OCI-LY7 (cell line): ENCODE results near the gene IGF1R. TPM values are rescaled to one million over a fixed set of nuclear protein-coding genes. Genes with fewer than 3 reads are reported as not detected.

Experiments used
- BruUV-seq: library from RNA; stranded (reverse); fragments of 400-500 nt; replicated peaks from 2 replicates; lab custom pipeline; 2021; lab: Mats Ljungman, UMichigan
- CTCF ChIA-PET: fragments of 300-600 bp; sonication (Branson Sonifier 250); formaldehyde crosslinking; loops from one replicate; lab custom pipeline; 2022; ENCODE audit warnings: antibody characterized with exemption; ENCODE audit not compliant: unreplicated experiment; lab: Charles Lee
- POLR2A ChIA-PET: fragments of 300-600 bp; sonication (Branson Sonifier 250); formaldehyde crosslinking; loops from one replicate; lab custom pipeline; 2022; ENCODE audit warnings: antibody characterized with exemption; lab: Charles Lee
- DNase-seq: peaks from one replicate; pipeline ENCODE4 v3.0.0-alpha.2; 2015; ENCODE audit warnings: low spot score
- H2AFZ ChIP-seq: fragments of 200-600 bp; sonication (generic), shearing (Covaris generic); 2 replicates; pipeline ENCODE4 v1.6.1; 2014; ENCODE audit warnings: mild to moderate bottlenecking, antibody characterized with exemption, low read length, moderate library complexity
- H3K27ac ChIP-seq: fragments of 200-600 bp; sonication (generic); 2 replicates; pipeline ENCODE4 v1.5.1; 2014; ENCODE audit warnings: mixed run types, low read depth, mild to moderate bottlenecking, moderate library complexity, low read length, inconsistent platforms; ENCODE audit not compliant: poor library complexity, severe bottlenecking
- H3K36me3 ChIP-seq: fragments of 200-600 bp; sonication (generic); 2 replicates; pipeline ENCODE4 v1.6.1; 2014; ENCODE audit warnings: mild to moderate bottlenecking, antibody characterized with exemption, low read length, moderate library complexity, mixed read lengths; ENCODE audit not compliant: insufficient read depth
- H3K4me1 ChIP-seq: fragments of 200-600 bp; sonication (generic); 2 replicates; pipeline ENCODE4 v1.5.1; 2014; ENCODE audit warnings: mild to moderate bottlenecking, low read length; ENCODE audit not compliant: insufficient read depth, poor library complexity, severe bottlenecking
- H3K4me2 ChIP-seq: fragments of 200-600 bp; sonication (generic); 2 replicates; pipeline ENCODE4 v1.6.1; 2014; ENCODE audit warnings: mild to moderate bottlenecking, low read length
- H3K4me3 ChIP-seq: fragments of 200-600 bp; sonication (generic); 2 replicates; pipeline ENCODE4 v1.5.1; 2014; ENCODE audit warnings: mild to moderate bottlenecking, low read depth, low read length; ENCODE audit not compliant: poor library complexity, severe bottlenecking
- H3K79me2 ChIP-seq: fragments of 200-600 bp; sonication (generic); 2 replicates; pipeline ENCODE4 v1.6.1; 2016; ENCODE audit warnings: low read depth, mild to moderate bottlenecking, low read length, moderate library complexity, mixed read lengths; ENCODE audit not compliant: insufficient read depth
- H3K9me2 ChIP-seq: fragments of 200-600 bp; sonication (generic); 2 replicates; pipeline ENCODE4 v1.6.1; 2016; ENCODE audit warnings: mild to moderate bottlenecking, low read length, mixed read lengths; ENCODE audit not compliant: insufficient read depth
- H3K9me3 ChIP-seq: fragments of 200-600 bp; sonication (generic); 2 replicates; pipeline ENCODE4 v1.6.1; 2014; ENCODE audit warnings: mild to moderate bottlenecking, mixed run types, low read length, mixed read lengths
- H4K20me1 ChIP-seq: fragments of 200-600 bp; sonication (generic); 2 replicates; pipeline ENCODE4 v1.6.1; 2014; ENCODE audit warnings: mild to moderate bottlenecking, antibody characterized with exemption, low read length, moderate library complexity, mixed read lengths; ENCODE audit not compliant: insufficient read depth
- CTCF ChIP-seq: fragments of 200-600 bp; sonication (generic); conservative IDR thresholded peaks from 2 replicates; pipeline ENCODE4 v1.5.1; 2014; ENCODE audit warnings: mild to moderate bottlenecking, antibody characterized with exemption, low read length, moderate library complexity, mixed read lengths
- EZH2phosphoT487 ChIP-seq: fragments of 200-600 bp; sonication (generic); IDR thresholded peaks from 2 replicates; pipeline ENCODE4 v1.6.1; 2018; ENCODE audit warnings: low read depth, borderline replicate concordance, mild to moderate bottlenecking, mixed run types, antibody characterized with exemption, low read length, moderate library complexity, mixed read lengths
- intact Hi-C: fragments of 100-400 bp; cut with micrococcal nuclease; formaldehyde crosslinking; loops from one replicate; pipeline ENCODE4 v1.10.0; 2022; ENCODE audit not compliant: unreplicated experiment
- total RNA-seq, 2 experiments: library from RNA; depleted of rRNA in 1 of 2; stranded (reverse); fragments of >200 nt in 1 of 2; shearing (Covaris generic) in 1 of 2; gene quantifications; 2 replicates each; pipeline ENCODE4 v1.2.3, GENCODE V29; 2014 to 2022

Gene IGF1R
- total RNA-seq, 2 experiments from 2014 or later, result 26.5 to 29.1 TPM

DNA sequence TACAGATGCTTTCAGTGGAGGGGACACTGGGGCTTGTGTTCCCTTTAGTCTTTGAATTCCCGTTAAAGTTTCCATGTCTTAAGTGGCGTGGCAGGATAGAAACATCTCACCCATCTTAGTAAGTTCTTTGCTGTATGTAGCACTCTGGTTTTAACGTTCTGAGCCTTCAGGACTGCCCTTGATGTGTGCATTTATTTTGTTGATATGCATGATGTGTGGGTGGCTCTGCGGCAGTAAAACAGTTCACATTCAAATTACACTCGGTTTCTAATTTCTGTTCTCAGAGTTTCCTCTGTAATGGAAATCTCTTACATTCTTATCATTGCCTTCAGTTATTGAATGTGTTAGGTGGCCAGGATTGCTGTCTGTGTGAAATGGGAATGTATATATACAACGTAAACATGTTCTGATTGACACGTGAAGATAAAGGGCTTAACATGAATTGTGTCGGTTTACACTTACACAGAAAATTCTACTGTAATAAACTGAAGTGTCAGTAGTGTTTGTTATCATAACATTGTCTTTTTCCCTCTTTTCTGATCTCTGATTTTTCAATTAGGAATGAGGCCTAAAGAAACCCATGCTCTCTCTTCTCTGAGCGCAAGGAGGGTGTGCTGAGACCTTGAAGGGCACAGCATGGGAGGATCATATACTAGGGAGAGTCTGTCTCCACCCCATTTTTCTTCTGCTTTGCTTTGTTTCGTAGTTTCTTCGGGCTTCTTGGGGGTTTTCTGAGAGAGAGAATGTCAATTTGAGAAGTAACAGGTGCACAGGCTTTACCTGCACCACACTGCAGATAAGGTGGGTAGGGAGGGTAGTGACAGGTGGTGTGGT, 51.5 kb downstream of the IGF1R start:
- intact Hi-C loops, result no loop called here
- no peaks in the 10 kb centered on the region for H3K9me2 ChIP-seq
- H3K4me3 ChIP-seq, result no peak overlapping the region
- ChIA-PET POLR2A (no interaction called here), CTCF (no interaction called here)
- DNase-seq, result no peak
- H3K36me3 ChIP-seq, result no peaks in the 10 kb centered on the region
- no TSS peak for BruUV-seq
- no peaks in the 10 kb centered on the region for H3K79me2 ChIP-seq
- H2AFZ ChIP-seq, result no peak overlapping the region
- H4K20me1 ChIP-seq, result peaks cover 31% of the 10 kb centered on the region; the same call in 1 of the 2 replicates
- no peak overlapping the region for H3K4me2 ChIP-seq
- no peaks in the 10 kb centered on the region for H3K9me3 ChIP-seq
- H3K27ac ChIP-seq, result no peak overlapping the region
- TF ChIP-seq CTCF (no peak), EZH2phosphoT487 (no peak)
- H3K4me1 ChIP-seq, result no peaks in the 10 kb centered on the region

DNA sequence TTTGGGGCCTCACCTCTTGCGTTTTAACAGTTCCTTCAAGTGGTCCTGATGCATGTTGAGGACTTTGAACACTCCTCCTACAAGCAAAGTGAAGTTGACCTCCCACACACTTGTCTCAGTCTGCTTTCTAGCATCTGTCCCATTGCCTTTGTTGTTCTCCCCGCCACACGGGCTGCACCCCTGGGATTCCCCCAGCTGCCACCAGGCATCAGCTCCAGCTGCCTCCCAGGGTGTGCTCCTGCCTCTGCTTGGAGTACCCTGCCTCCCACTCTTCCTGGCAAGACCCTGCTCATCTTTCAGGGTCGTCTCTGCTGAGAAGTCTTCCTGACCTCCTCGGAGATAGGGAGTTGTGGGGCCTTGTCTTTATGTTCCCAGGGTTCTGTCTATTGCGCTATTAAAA, 52.2 kb downstream of the IGF1R start:
- TF ChIP-seq CTCF, result no peak
- no peak overlapping the region for H3K27ac ChIP-seq
- no peaks in the 10 kb centered on the region for H3K9me3 ChIP-seq
- H3K4me3 ChIP-seq, result no peak overlapping the region
- H3K4me1 ChIP-seq, result no peaks in the 10 kb centered on the region
- POLR2A ChIA-PET, result no interaction called here
- peaks cover 24% of the 10 kb centered on the region; the same call in 1 of the 2 replicates for H4K20me1 ChIP-seq
- no peak overlapping the region for H2AFZ ChIP-seq
- no peak for DNase-seq
- H3K4me2 ChIP-seq, result no peak overlapping the region
- no peaks in the 10 kb centered on the region for H3K36me3 ChIP-seq
- no peaks in the 10 kb centered on the region for H3K79me2 ChIP-seq
- CTCF ChIA-PET, result no interaction called here
- BruUV-seq, result no TSS peak
- H3K9me2 ChIP-seq, result no peaks in the 10 kb centered on the region
- intact Hi-C loops, result no loop called here

DNA sequence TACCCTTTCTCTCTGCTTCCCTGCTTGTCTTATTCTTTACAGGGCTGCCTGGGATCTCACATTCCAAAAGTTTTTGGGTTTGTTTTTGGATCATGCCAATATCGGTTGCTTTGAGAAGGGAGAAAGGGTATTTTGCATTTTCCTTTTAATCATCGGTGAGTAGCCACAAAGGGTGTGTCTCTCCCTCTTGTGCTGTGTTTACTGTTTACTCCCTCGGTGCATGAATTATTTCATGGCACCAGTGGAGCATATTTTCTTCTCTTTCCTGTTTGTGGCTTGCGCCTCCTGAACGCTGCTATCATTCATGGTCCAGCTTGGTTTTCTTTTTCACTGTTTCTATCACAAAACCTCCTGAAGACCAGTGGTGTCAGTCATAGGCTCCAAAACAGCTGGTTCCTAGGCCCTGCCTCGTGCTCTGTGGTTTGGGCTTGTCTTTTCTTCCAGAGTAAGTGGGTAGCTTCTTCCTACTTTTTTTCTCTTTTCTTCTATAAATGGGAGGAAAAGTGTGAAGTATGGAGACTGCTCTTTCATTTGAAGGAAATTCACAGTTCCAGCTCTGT, 54.9 kb downstream of the IGF1R start:
- no peak overlapping the region for H2AFZ ChIP-seq
- POLR2A ChIA-PET, result interaction anchor here (0.5 kb wide), 1 partner anchor 33 kb away, joined by 3 read pairs; no protein-coding TSS in a partner anchor
- H3K9me2 ChIP-seq, result no peaks in the 10 kb centered on the region
- no peaks in the 10 kb centered on the region for H3K9me3 ChIP-seq
- H3K79me2 ChIP-seq, result no peaks in the 10 kb centered on the region
- H3K4me1 ChIP-seq, result no peaks in the 10 kb centered on the region
- CTCF ChIA-PET, result no interaction called here
- no peaks in the 10 kb centered on the region for H3K36me3 ChIP-seq
- no TSS peak for BruUV-seq
- H3K4me2 ChIP-seq, result no peak overlapping the region
- DNase-seq, result no peak
- H3K27ac ChIP-seq, result no peak overlapping the region
- no peak for TF ChIP-seq EZH2phosphoT487
- no peak for TF ChIP-seq CTCF
- intact Hi-C loops, result no loop called here
- H4K20me1 ChIP-seq, result peaks cover 21% of the 10 kb centered on the region; the same call in 1 of the 2 replicates
- H3K4me3 ChIP-seq, result no peak overlapping the region
